ENCODE results near the gene B9D2. TPM values are rescaled to one million over a fixed set of nuclear protein-coding genes. Genes with fewer than 3 reads are reported as not detected.
"Not testable (repeated sequence)": the region's sequence is repeated elsewhere in the genome, so short reads cannot be mapped to it uniquely, and the experiment has no call there.

Gene B9D2
- polyA plus RNA-seq, 1 donor, result 7.3 TPM

DNA sequence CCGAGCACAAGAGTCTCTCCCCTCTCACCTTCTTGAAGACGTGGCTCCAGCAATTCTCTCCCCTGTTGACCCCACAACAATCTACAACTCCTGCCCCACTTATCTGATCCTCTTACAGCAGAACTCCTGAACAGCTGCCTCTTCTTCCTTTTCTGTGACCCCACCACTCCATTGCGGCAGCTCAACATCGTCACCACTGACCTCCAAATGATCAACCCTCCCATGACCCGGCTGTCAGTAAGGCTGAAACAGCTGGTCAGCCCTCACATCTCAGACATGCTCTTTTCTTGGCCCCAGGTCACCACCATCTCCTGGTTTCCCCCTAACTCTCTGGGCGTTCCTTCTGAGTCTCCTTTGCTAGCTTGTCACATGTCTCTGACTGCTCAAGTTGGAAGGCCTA, 31.4 kb upstream of the B9D2 start:
- DNase-seq, result no peak

GRCh38 chr19:41392775-41393174, 28.8 kb upstream of the B9D2 start:
- no peak for DNase-seq

DNA sequence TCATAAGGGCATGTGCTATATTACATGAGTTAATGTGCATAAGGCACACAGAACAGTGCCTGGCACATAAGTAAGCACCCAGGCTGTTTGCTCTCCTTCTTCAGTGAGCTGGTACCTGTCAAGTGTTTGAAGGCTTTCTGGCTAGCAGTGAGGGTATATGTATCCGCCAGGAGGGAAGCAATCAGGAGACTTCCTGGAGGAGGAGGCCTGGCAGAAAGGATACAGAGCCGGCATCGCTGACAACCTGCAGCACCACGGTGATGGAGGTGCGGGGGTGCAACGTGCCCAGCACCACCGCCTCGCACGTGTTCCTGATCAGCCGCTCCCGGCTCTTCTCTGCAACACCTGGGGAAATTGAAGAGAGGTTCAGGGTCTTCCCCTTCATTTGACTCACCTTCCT, 27.7 kb upstream of the B9D2 start:
- DNase-seq, result no peak

DNA sequence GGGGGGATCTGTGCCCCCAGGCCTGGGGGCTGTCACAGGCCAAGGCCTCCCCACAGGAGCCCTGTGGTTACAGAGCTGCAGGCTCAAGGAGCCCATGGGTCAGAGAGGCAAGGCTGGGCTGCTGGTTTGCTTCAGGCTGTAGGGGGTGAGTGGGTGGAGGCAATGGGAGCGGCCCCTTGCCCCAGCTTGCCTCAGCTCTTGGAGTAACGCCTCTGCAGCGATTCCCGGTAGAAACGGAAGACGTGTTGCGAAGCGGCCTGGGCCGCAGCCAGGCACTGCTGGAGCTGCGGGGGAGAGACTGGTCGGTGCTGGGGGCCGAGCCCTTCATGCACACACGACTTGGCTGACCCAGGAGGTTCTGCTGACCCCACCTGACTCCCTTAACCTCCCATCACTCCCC, 22.5 kb upstream of the B9D2 start:
- DNase-seq, result no peak

- DNase-seq, result no peak
These were observed 20.4 kb upstream of the B9D2 start for GRCh38 chr19:41384351-41384750.

DNA sequence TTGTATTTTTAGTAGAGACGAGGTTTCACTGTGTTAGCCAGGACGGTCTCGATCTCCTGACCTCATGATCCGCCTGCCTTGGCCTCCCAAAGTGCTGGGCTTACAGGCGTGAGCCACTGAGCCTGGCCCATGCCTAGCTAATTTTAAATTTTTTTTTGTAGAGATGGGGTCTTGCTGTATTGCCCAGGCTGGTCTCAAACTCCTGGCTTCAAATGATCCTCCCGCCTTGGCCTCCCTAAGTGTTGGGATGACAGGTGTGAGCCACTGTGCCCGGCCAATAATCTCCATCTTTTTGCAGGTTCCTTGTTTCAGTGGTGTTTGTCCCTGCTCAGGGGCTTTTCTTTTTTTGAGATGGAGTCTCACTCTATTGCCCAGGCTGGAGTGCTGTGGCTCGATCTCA, 17.6 kb upstream of the B9D2 start:
- DNase-seq, result not testable (repeated sequence)

DNA sequence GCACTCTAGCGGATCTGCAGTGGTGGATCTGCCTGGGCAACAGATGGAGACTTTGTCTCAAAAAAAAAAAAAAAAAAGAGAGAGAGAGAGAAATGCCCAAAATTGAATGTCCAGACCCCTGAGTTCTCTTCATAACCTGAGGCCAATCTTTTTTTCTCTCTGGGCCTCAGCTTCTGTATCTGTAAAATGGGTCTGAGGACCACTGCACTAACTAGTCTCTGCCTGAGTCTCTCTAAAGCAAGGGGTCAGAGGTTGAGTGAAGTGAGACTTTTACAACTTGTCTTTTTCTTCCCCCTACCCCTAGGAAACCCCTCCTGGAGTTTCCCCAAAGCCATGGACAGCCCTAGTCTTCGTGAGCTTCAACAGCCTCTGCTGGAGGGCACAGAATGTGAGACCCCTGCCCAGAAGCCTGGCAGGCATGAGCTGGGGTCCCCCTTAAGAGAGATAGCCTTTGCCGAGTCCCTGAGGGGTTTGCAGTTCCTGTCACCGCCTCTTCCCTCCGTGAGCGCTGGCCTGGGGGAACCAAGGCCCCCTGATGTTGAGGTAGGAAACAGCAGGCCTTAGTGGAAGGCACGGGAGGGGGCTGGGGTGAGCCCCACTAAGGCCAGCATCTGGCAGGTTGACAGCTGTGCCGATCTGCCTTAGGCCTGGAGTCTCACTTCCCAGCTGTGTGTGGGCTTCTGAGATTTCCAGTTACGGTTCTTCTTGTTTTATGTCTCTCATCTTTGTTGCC, 14.2 kb upstream of the B9D2 start:
- no peak for DNase-seq

DNA sequence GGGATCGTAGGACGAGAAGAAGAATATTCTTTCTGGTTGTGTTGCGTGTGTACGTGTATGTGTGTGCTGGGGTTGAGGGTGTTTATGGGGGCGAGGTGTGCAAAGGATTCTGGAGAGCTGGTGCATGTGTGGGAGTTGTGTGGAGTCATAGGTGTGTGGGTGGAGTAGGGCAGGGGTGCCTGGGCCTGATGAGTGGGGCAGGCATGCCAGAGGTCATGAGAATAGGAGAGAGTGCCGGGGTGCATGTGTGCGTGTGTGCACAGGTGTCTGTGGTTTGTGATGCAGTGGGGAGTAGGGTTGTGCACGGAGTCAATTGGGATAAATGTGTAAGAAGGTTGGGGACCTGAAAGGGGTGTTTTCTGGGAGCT, 13.0 kb upstream of the B9D2 start:
- DNase-seq, result no peak

- peak; percentile 54 for DNase-seq
These were observed 12.5 kb upstream of the B9D2 start, which contains the start of gene TMEM91 for GRCh38 chr19:41376241-41376997. Gene TMEM91 (plus strand): TSS chr19:41376533. CDS start chr19:41378310, 1,777 bp downstream.

- DNase-seq, result no peak
These were observed 10.0 kb upstream of the B9D2 start for GRCh38 chr19:41373993-41374392.

DNA sequence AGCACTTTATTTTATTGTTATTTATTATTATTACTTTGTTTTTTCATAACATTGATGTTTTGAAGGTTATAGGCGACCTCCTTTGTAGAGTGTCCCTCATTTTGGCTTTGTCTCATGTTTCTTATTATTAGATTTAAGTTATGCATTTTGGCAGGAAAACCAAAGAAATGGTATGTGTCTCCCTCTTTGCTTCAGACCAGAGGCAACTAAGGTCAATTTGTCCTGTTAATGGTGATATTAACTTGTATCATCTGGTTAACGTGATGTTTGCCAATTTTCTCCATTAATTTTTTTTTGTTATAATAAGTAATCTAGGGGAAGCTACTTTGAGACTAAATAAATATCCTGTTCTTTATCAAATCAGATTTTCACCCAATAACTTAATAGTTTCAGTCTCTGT, 8.6 kb upstream of the B9D2 start:
- DNase-seq, result no peak

GRCh38 chr19:41371541-41371940, 7.6 kb upstream of the B9D2 start:
- DNase-seq, result no peak

- not testable (repeated sequence) for DNase-seq
These were observed 7.2 kb upstream of the B9D2 start for GRCh38 chr19:41371119-41371518.

- DNase-seq, result no peak
These were observed 5.8 kb upstream of the B9D2 start for GRCh38 chr19:41369769-41370168.

GRCh38 chr19:41367848-41368301, 3.9 kb upstream of the B9D2 start:
- DNase-seq, result no peak

DNA sequence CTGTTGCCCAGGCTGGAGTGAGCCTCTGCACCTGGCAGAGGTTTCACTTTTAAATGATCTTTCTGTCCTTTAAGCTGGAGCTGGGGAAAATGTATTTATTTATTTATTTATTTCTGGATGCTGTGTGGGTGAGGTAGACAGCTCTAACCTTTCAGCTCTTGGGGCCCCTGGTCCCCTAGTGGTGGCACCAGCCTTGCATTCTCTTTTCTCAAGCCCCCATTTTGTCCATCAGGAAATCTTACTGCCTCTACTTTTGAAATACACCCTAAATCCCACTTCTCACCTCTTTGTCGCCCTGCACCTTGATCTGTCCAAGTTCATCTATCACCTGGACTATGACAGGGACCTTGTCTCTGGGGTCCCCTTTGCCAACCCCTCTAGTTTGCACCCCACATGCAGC, 2.1 kb upstream of the B9D2 start:
- no peak for DNase-seq

- no peak for DNase-seq
These were observed 809 bp upstream of the B9D2 start for GRCh38 chr19:41364524-41365391.

- DNase-seq, result no peak
These were observed 587 bp downstream of the B9D2 start for GRCh38 chr19:41363371-41363752.

DNA sequence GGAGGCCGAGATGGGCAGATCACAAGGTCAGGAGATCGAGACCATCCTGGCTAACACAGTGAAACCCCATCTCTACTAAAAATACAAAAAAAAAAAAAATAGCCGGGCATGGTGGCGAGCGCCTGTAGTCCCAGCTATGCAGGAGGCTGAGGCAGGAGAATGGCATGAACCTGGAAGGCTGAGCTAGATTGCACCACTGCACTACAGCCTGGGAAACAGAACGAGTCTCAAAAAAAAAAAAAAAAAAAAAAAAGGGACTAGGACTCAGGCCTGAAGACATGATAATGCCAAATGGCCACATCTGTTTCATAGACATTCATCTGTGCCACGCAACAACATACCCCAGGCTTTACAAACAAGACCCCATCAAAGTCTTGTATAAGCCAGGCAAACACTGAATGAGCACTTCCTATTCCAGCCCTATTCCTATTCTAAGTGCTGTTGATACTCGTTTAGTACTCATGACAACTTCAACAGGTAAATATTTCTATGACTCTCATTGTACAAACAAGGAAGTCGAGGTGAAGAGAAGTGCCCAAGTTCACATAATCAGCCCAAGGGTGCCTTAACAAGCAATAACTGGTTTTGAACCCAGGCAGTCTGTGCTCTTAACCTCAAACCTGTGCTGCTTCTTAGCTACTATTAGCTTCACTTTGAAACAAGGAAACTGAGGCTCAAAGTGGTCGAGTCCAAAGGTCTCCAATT, 1.7 kb downstream of the B9D2 start:
- DNase-seq, result no peak

DNA sequence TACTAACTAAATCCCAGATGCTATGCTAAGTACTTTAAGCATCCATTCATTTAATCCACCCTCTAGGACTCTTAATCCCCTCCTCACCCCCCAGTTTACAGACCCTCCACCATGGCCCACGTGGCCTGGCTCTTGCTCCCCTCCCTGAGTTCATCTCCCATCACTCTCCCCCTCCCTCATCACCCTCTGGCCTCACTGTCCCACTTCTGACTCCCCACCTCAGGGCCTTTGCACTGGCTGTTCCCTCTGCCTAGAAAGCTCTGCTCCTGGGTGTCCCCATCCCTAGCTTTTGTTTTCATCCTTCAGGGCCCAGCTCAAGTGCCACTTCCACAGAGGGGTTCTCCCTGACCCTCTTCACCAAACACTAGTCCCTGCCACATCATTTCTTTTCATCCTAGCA, 4.2 kb downstream of the B9D2 start:
- DNase-seq, result no peak

DNA sequence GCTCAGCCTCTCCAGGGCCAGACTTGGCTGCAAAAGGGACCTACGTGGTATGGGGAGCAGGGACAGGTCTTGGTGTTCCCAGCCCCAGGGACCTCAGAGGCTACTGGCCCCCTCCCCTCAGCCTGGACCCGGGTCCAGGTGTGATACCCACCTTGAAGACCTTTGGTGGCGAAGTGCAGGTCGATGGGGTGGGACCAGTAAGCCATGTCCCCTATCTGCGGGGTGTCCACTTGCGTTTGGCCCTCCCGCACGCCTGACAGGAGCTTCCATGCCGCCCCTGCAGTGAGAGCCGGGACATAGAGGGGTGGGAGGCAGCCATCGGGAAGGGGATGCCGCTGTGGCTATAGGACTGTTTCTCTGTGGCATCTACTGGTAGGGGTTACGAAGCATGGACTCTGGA, 6.2 kb downstream of the B9D2 start:
- no peak for DNase-seq

Data from left kidney (tissue), 2 donors.